GF-D8 (cell line): ENCODE data around the gene GEMIN7.
A peak's percentile ranks its signal among the peaks of the same experiment; 100 is the strongest.

Source experiments
- DNase-seq: peaks from one replicate; lab custom pipeline; 2025; lab: John Stamatoyannopoulos, UW

Gene GEMIN7

DNA sequence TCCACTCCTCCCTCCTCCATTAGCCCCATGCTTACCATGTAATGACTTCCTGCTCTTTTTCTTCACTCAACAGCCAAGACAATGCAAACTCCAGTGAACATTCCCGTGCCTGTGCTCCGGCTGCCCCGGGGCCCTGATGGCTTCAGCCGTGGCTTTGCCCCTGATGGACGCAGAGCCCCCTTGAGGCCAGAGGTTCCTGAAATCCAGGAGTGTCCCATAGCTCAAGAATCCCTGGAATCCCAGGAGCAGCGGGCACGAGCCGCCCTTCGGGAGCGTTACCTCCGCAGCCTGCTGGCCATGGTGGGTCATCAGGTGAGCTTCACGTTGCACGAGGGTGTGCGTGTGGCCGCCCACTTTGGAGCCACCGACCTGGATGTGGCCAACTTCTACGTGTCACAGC, 11.0 kb downstream of the GEMIN7 start:
- no peak for DNase-seq

DNA sequence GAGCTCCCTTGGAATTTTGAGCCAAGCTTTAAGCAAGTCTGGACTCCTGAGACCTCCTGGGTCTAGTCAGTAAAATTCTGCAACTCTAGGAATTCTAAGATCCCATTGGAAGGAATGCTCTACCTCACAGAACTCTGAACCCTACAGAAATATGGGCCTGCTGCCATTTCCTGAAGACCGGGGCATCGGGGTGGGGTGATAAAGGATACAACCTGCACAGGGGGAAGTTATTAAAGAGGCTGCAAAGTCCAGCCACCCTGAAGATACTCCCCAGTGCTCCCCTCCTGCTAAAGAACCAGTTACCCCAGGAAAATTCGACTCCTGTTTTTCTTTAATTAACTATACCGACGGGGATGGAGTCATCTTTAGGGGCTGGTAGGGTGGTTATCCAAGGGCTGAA, 11.5 kb downstream of the GEMIN7 start:
- DNase-seq = no peak

DNA sequence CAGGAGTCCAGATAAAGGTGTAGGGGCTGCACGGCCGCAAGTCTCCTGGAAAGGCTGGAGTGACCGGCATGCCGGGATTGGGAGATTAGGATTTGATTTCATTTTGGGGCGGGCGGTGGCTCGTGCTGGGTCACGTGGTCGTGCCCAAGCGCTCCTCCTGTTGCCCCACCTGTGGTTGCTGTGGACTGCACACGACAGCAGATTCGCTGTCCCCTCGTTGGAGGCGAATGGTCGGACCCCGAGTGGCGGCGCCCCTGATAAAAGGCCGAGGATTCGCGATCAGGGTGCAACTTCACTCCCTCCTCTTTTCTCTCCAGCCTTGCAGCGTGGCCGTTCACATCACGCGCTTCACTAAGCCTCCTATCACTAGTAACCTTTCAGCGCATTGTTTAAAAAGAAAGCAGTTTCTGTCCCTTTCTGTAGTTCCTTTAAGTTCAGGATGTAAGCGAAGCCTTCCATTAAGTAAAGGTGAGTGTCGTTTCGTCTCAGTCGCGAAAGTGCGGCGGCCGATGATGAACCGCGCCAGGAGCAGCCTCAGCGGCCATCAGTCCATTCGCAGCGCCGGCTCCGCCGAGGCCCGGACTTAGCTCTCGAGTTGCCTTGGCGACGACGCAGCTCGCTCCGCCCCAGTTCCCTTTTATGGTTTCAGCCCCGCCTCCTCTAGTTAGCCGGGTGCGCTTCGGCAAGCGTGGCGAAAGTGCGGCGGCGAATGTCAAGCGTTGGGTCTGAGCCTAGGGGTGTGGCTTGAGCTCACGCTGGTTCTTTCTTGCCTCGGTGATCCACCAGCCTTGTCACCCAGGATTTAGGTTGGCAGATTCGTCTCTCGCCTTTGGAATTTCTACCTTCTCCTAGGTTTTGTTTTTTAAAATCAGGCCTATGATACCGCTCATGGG, 12.2 kb downstream of the GEMIN7 start:
- DNase-seq = peak; percentile 78

DNA sequence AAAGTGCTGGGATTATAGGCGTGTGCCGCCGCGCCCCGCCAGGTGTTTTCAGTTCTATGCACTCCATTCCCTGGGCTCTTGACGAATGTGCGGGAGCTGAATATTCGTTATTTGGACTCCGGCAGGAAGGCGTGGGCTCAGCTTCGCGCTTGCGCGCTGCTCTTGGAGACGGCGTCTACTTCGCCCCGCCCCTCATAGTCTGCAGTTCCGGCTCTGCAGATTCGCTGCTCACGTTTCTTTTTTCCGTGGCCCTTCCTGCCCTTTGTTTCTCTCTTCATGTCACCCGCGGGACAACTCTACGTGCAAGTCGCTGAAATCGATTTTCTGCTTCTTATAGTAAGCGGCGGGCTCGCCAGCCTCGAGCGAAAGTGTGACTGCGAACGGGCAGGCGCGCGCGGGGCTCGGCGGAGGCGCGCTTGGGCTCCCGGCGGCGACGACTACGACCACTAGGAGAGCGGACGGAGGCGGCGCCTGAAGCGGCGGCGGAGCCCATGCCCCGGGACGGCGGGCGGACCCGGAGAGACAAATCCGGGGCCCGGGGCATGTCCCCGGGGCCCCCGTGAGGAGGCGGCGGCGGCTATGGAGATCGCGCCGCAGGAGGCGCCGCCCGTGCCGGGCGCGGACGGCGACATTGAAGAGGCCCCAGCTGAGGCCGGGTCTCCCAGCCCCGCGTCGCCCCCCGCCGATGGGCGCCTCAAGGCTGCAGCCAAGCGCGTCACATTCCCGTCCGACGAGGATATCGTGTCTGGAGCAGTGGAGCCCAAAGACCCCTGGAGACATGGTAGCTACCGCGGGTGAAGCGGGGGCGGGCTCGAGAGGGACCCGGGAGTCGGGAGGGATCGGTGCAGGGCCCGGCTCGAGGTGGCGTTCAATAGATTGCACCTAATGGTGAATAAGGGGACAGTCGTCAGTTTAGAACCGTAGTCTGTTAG, 14.0 kb downstream of the GEMIN7 start, which contains the start of gene PPP1R37:
Gene PPP1R37 (plus strand): TSS at position 433 of the 932 bp plus-strand sequence. CDS start 147 bp downstream, at position 580.
- DNase-seq = peak; percentile 83

DNA sequence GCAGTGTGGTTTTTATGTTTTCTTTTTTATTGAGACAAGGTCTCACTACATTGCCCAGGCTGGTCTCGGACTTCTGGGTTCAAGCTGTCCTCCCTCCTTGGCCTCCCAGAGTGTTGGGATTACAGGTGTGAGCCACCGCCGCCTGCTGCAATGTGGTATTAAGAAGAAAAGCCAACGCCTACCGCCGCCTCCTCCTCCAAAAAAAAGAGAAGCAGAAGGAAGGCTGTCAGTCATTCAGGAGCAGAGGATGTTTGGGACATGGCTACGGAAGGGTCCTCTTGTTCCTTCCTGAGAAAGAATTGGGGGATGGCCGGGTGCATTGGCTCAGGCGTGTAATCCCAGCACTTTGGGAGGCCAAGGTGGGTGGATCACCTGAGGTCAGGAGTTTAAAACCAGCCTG, 15.1 kb downstream of the GEMIN7 start:
- no peak for DNase-seq

DNA sequence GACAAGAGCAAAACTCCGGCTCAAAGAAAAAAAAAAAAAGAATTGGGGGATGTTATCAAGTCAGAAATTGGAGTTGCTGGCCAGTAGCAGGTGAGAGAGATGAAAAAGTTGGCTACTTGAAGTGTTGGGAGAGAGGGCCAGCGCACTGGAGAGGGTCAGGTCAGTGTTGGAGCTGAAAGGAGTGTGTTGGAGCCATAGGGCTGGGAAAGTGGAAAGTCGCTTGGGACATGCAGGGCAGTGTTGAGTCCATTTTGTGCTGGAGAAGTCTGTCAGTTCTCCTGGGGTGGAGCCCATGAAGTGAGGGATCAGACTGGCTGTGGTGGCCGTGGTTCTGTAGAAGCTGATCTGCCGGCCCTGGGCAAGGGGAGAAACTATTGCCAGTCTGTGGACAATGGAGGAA, 15.6 kb downstream of the GEMIN7 start:
- DNase-seq = no peak

DNA sequence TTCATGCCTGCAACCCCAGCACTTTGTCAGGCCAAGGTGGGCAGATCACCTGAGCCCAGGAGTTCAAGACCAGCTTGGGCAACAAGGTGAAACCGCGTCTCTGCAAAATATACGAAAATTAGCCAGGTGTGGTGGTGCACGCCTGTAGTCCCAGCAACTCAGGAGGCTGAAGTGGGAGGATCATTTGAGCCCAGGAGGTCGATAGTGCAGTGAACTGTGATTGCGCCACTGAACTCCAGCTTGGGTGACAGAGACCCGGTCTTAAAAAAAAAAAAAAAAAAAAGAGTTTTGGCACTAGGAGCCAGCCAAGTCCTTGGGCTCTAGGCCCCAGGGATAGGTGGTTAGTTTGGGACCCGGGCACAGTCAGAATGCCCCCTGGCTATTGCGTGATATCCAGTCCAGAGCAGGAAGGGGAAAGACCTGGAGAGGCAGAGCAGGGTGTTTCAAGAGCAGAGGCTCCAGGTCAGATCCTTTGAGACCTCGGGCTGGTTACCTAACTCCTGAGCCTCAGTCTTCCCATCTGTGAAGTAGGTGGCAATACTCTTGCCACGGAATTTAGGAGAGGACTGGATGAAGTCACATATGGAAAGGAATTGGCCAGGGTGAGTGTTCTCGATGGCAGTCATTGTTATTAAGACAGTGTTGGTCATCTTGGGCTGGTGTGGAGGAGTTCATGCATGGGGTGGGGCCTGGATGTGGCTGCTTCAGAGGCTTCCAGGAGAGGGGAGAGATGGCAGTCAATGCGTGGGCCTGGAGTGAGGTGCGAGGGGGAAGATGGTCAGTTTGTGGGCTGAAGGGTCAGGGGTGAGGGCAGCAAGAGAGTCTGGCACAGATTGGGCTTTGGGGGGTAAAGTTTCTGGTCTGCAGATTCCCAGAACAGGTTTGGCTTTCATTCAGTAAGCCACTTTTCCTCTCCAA, 16.7 kb downstream of the GEMIN7 start:
- DNase-seq = no peak

DNA sequence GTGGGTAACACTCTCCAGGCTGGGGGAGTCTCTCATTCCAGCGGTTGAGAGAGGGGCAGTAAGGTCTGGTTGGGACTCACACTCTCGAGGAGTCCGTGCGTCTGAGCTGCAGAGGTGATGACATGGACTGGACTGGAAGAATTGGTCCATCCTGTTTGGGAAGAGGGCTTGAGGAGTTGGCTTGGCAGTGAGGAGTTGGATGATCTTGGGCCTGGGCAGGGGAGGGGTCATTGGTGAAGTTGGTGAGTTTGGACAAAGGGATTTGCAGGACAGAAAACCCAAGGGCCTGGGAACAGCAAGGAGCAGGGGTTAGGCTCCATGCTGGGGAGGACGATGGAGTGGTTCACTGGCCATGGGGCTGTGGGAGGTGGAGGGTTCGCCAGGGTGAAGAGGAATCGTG, 17.6 kb downstream of the GEMIN7 start:
- DNase-seq = no peak

DNA sequence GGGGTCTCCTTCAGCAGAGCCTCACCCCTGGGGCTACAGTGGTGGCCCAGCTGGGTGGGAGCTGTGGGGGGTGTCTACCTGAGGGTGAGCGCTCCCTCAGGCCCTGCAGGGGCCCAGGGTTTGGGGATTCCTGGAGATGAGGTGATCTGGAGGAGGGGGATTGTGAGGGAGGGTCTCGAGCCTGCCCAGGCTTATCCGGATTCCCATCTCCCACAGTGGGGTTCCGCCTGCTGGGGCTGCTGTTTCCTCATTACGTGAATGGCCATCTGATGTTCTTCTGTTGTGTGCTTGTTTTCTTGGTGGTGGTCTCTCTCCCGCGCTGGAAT, 18.4 kb downstream of the GEMIN7 start:
- no peak for DNase-seq

DNA sequence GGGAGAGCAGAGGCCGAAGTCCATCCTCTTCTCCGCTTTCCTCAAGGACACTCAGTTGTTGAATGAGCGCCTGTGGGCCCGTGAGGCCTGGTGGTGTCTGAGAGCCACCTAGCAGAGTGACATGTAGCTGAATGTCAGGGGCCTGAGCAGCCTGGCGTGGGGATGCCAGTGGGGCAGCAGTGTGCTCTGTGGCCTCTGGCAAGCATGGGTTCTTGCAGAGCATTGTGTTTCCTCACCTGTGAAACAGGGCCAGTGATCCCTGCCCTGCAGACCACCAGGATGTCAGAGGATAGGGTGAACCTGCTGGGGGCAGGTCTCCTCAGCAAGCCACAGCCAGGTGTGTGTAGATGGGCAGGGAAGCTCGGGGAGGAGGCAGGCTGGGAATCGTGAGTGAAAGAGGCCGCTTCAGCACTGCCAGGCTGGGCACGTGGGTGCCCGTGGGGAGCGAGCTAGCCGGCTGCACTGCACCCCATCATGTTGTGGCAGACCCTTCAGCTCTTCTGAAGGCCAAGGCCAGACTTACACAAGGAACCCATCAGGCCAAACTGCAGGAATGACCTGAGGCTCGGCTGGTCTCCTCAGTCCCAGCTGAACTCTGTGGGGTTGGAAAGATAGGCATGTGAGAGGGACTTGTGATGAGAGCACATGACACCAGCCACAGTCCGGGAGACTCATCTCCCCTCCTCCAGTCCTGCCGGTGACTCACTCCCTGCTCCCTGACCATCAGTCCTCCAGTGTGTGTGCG, 18.9 kb downstream of the GEMIN7 start:
- no peak for DNase-seq

DNA sequence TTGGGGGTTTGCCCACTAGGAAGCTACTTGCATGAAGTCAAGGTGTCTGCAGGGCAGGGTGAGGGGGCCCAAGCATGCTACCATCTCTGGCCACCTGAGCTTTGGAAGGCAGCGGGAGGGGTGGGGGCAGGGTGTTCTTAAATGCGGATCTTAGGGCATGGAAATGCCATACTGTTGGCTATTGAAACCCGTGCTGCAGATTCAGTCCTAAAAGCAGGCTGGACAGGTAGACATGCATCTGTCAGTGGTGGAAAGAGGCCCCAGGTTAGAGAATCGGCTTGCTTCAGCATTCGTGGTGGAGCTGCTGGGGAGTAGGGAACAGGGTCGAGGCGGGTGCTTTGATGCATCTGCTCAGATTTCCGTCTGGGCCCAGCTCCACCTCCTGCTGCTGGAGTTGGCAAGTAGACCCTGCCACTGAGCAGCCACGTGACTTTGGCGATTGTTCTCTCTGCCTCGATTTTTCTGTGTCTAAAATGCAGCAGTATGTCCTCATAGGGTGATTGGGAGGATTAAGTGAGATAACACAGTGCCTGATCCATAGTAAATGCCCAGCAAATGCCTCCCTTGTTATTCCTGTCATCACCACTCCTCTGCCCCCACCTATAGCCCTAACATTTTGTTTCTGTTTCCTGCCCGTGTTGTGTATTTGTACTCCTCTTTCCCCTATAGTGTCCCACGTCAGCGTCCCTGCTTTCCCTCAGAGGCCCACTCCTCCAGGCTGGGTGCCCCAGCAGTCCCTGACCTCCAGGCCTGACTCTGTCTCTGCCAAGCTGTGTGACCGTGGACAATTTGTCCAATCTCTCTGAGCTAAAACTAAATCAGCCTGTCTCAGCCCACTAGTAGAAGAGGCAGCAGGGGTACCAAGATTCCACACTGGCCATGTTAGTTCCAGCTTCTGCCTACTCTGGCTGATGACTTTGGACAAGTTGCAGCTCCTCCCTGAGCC, 19.7 kb downstream of the GEMIN7 start:
- no peak for DNase-seq

DNA sequence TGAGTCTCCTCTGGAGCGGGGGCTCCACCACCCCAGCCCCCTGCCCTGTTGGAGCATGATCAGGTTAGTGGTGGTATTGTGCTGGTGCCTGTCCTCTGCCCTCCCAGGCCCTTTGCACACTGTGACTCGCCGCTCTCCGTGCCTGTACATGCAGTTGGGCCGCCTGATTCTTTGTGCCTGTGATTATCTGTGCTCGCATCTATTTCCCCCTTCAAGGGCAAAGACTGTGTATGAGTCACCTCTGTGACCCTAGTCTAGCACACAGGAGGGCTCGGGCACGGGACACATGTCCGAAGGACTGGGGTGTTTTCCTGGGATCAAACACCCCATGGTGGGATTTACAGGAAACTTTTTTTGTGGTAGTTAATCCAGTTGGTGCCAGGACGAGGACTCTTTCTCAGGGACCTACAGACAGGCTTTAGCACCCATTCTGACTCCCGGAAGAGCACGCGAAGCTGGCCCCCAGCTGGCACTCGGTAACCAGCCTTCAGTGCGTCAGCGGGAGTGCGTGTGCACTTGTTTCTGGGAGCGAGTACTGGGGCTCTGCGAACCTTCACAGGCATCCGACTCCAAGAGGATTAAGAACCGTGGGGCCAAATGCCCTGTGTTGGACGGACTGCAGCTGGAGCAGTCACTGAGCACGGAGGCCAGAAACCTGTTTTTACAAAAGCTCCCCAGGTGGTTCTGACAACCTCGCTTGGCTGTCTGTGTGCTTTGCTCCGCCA, 20.6 kb downstream of the GEMIN7 start:
- DNase-seq = no peak

DNA sequence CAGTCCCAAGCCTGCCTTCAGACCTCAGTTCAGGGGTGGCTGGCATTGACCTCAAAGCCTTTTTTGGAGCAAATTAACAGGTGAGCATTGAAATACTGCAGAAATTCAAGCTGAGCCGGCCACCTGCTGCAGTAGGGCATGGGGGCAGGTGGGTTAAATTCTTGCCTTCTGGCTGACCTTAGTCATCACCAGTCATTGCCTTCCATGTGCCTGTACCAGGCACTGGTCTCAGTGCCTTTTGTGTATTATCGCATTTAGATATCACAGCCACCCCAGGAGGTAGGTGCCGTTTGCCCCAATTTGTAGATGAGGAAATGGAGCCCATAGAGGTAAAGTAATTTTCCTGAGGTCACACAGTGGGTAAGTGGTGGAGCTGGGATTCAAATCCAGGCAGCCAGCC, 21.1 kb downstream of the GEMIN7 start:
- DNase-seq = no peak

DNA sequence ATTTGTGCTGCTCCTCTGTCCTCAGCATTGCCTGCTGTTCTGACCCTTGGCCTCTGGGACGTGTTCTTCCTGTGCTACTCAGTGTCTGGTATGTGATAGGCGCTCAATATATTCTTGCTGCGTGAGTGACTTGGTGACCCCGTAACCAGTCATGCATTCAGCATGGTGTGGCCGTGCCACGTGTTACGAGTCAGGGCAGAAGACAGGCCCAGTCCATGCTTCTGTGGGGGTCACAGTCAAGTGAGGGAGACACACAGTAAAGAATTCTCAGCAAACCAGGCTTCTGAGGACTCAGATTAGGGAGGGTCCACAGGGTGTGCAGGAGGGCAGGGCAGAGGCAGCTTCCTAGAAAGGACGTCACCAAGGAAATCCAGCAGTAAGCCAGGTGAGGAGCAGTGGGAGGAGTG, 21.8 kb downstream of the GEMIN7 start:
- DNase-seq = no peak

DNA sequence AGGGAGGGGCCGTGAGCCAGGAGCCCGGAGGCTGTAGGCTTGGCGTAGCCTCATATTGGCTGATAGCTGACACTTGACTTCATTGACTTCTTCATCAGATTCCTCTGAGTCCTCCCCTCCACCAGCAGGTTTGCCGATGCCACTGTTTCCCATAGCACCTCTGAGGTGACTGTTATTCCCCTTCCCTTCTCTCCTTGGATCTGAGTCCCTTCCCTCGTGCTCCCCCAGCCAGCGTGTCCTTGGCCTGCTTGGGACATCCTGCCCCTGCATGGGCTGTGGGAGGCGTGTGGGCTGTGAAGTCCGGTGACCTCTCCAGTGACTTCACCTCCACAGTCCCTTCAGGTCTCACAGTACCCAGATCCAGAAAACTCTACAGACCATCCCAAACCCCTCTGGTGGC, 22.7 kb downstream of the GEMIN7 start:
- DNase-seq = no peak

DNA sequence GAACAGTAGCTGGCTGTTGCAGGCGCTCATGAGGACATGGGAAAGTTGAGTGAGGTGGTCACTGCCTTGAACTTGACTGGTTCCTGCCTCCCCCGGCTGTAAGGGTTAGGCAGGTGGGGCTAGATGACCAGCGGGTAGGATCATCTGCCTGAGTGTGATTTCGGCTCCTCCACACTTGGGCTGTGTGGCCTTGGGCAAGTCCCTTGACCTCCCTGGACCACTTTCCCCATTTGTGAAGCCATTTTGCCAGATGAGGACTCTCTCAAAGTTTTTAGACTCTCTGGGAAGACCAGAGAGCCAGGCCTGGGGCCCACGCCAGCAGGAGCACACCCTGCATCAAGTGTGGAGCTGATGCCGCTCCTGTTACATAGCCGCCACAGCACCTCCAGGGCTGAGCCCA, 23.4 kb downstream of the GEMIN7 start:
- DNase-seq = no peak

DNA sequence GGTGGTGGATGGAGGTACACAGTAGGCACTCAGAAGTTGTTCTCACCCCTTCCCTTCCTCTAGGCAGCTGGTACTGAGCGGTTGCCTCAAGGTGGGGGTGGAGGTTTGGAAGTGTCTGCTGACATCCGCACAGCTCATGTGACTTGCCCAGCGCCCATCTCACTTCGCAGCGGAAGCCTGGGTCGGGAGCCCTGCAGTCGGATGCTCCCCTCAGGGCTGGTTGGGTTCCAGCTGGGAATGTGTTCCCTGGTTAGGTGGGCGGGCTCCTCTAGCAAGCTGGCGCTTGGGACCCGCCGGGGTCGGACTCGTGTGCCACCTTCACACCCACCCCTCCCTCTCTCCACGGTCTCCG, 24.1 kb downstream of the GEMIN7 start:
- no peak for DNase-seq

DNA sequence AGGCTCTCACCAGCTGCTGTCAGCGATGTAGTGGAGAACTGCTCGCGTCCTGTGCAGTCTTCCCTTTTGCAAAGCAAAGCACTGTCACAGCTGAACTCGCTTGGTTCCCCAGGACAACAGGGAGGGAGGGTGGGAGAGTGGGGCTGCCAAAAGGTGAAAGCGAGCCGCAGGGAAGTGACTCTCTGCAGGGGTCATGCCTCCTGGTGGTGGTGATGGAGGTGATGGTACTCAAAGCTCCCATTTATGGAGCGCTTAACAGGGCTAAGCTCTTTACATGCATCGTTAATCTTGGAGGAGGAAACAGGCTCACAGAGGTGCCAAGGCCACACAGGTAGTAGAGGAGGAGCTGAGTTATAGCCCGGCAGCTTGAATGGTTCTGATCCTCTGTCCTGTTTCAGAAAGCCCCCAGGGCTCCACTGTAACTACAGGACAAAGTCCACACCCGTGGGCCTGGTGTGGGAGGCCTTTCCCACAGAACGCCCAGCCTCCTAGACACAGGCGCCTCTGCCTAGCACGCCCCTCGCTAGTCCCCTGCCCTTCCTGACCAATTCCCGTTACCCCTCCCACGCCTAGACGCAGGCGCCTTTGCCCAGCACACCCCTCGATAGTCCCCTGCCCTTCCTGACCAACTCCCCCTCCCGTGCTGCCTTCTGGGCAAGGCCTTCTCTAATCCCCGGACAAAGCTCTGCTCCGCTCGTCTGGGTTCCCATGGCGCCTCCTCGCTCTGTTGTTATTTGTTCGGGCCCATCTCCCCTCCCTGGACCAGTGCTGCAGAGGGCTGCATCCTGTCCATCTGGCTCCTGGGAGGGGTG, 24.7 kb downstream of the GEMIN7 start:
- no peak for DNase-seq
